ENCODE results near the gene CYP19A1.

- TF ChIP-seq CTCF (IDR thresholded peaks at IDR 0.05), result no peak
- no peak for TF ChIP-seq POLR2A (IDR thresholded peaks at IDR 0.05)
These were observed 26.9 kb downstream of the CYP19A1 start for GRCh38 chr15:51311510-51311909.
